HepG2 (cell line): Measurements from ENCODE around the gene LARP1B. TPM values are rescaled to one million over a fixed set of nuclear protein-coding genes. Genes with fewer than 3 reads are reported as not detected.
"Not testable (repeated sequence)": the region's sequence is repeated elsewhere in the genome, so short reads cannot be mapped to it uniquely, and the experiment has no call there.

Source experiments
- ATAC-seq: fragments of 200-7000 bp; cut with Tn5 transposase; 3 replicates; pipeline ENCODE4 v1.9.1; 2020; ENCODE audit warnings: mild to moderate bottlenecking, moderate library complexity
- BruUV-seq: library from RNA; stranded (reverse); fragments of 400-500 nt; replicated peaks from 2 replicates; lab custom pipeline; 2021; lab: Mats Ljungman, UMichigan
- CTCF ChIA-PET: fragments of 300-600 bp; formaldehyde crosslinking; extraction: SDS; loops from one replicate; lab custom pipeline; 2021; ENCODE audit warnings: low total read pairs, inconsistent platforms, low intra/inter-chr PET ratio; lab: Yijun Ruan, JAX
- POLR2A ChIA-PET: fragments of 350-600 bp; sonication (Branson Sonifier 250); formaldehyde crosslinking; loops from one replicate; lab custom pipeline; 2020; ENCODE audit warnings: antibody characterized with exemption, inconsistent platforms; lab: Yijun Ruan, JAX
- DNase-seq: peaks from one replicate; pipeline ENCODE4 v3.0.0-alpha.2; 2015; ENCODE audit warnings: low spot score
- FAIRE-seq: peaks from 3 replicates; lab custom pipeline; 2011; peaks lifted over from hg19 to GRCh38; lab: Jason Lieb, UNC
- H2AFZ ChIP-seq: one replicate; pipeline ENCODE4 v1.6.1; 2011; ENCODE audit warnings: low read length, inconsistent platforms
- H3K27ac ChIP-seq: fragments of 300-600 bp; 3 replicates; pipeline ENCODE4 v1.8.0; 2011; ENCODE audit warnings: mixed run types, mild to moderate bottlenecking, mixed read lengths, low read length, inconsistent platforms; ENCODE audit not compliant: insufficient read depth; ENCODE audit errors: extremely low read length
- H3K27me3 ChIP-seq, 2 experiments: fragments of 200-600 bp in 1 of 2; 2 replicates in 1 of 2; 3 replicates in 1 of 2; pipeline versions ENCODE4 v1.6.0 to v1.8.0; 2011; ENCODE audit warnings: low read length in 2 of 2, mild to moderate bottlenecking in 2 of 2, moderate library complexity in 2 of 2, inconsistent platforms in 1 of 2; ENCODE audit not compliant: insufficient read depth in 2 of 2, control insufficient read depth in 1 of 2
- H3K36me3 ChIP-seq, 2 experiments: fragments of 200-600 bp in 1 of 2; replicated peaks in 1 of 2; 2 replicates in 1 of 2; 3 replicates in 1 of 2; pipeline versions ENCODE4 v1.5.1 to v1.8.0; 2011; ENCODE audit warnings: low read length in 2 of 2, inconsistent platforms in 1 of 2; ENCODE audit not compliant: insufficient read depth in 2 of 2, control insufficient read depth in 1 of 2
- H3K4me1 ChIP-seq: 2 replicates; pipeline ENCODE4 v1.5.1; 2012; ENCODE audit warnings: low read length, inconsistent platforms; ENCODE audit not compliant: insufficient read depth
- H3K4me2 ChIP-seq: 2 replicates; pipeline ENCODE4 v1.6.0; 2011; ENCODE audit warnings: low read depth, low read length, inconsistent platforms
- H3K4me3 ChIP-seq, 3 experiments: fragments of 200-600 bp in 1 of 3; sonication (generic), shearing (Covaris generic) in 1 of 3; replicated peaks in 1 of 3; 2 replicates each; pipeline ENCODE4 v1.5.1; 2011 to 2016; ENCODE audit warnings: low read length in 3 of 3, inconsistent platforms in 2 of 3, low read depth in 2 of 3, mild to moderate bottlenecking in 2 of 3, control low read depth in 1 of 3, mixed read lengths in 1 of 3; ENCODE audit not compliant: insufficient read depth in 1 of 3
- H3K79me2 ChIP-seq: one replicate; pipeline ENCODE4 v1.6.1; 2011; ENCODE audit warnings: low read length, inconsistent platforms; ENCODE audit not compliant: insufficient read depth
- H3K9ac ChIP-seq: 2 replicates; pipeline ENCODE4 v1.6.0; 2011; ENCODE audit warnings: mild to moderate bottlenecking, low read depth, low read length, inconsistent platforms; ENCODE audit not compliant: insufficient read depth
- H3K9me3 ChIP-seq: 2 replicates; pipeline ENCODE4 v1.5.1; 2012; ENCODE audit warnings: mild to moderate bottlenecking, low read length
- H4K20me1 ChIP-seq: 2 replicates; pipeline ENCODE4 v1.6.0; 2011; ENCODE audit warnings: inconsistent platforms, mild to moderate bottlenecking, low read length, moderate library complexity; ENCODE audit not compliant: insufficient read depth
- ATRX ChIP-seq: sonication (generic); formaldehyde crosslinking; IDR thresholded peaks from 2 replicates; pipeline ENCODE4 v1.4.0; 2020; ENCODE audit warnings: missing genetic modification reagents, borderline replicate concordance
- ELF3 ChIP-seq: IDR thresholded peaks from 2 replicates; pipeline ENCODE4 v1.6.1; 2016; ENCODE audit warnings: missing genetic modification reagents, missing compliant biosample characterization
- HNF1B ChIP-seq: sonication (generic); formaldehyde crosslinking; IDR thresholded peaks from 2 replicates; pipeline ENCODE4 v1.5.1; 2020; ENCODE audit warnings: mild to moderate bottlenecking, moderate library complexity, missing genetic modification reagents
- JUN ChIP-seq: sonication (generic); formaldehyde crosslinking; IDR thresholded peaks from 2 replicates; pipeline ENCODE4 v1.4.0; 2020; ENCODE audit warnings: mild to moderate bottlenecking, missing genetic modification reagents
- MBD4 ChIP-seq: IDR thresholded peaks from 2 replicates; pipeline ENCODE4 v1.6.1; 2012; ENCODE audit warnings: low read length, inconsistent platforms, borderline replicate concordance
- MTA3 ChIP-seq: sonication (generic); formaldehyde crosslinking; IDR thresholded peaks from 2 replicates; pipeline ENCODE4 v1.4.0; 2020; ENCODE audit warnings: missing genetic modification reagents
- NCOA1 ChIP-seq: sonication (generic); formaldehyde crosslinking; IDR thresholded peaks from 2 replicates; pipeline ENCODE4 v1.9.0; 2021; ENCODE audit warnings: missing genetic modification reagents
- PHF8 ChIP-seq: sonication (generic); formaldehyde crosslinking; IDR thresholded peaks from 2 replicates; pipeline ENCODE4 v1.5.0; 2020; ENCODE audit warnings: missing genetic modification reagents
- SP4 ChIP-seq: sonication (generic); formaldehyde crosslinking; IDR thresholded peaks from 2 replicates; pipeline ENCODE4 v1.8.1; 2023; ENCODE audit warnings: mild to moderate bottlenecking, missing genetic modification reagents
- SRSF1 ChIP-seq: fragments of 200-400 bp; formaldehyde crosslinking; optimal IDR thresholded peaks from 2 replicates; pipeline ENCODE3; 2017; ENCODE audit warnings: mild to moderate bottlenecking, low read depth, low read length, moderate library complexity
- TBP ChIP-seq: sonication (generic); formaldehyde crosslinking; IDR thresholded peaks from 2 replicates; pipeline ENCODE4 v1.5.0; 2020; ENCODE audit warnings: missing genetic modification reagents
- ZNF101 ChIP-seq: sonication (generic); formaldehyde crosslinking; IDR thresholded peaks from 2 replicates; pipeline ENCODE4 v1.4.0; 2020; ENCODE audit warnings: mild to moderate bottlenecking, low read depth, missing genetic modification reagents, borderline replicate concordance
- ZNF510 ChIP-seq: sonication (generic); formaldehyde crosslinking; IDR thresholded peaks from 2 replicates; pipeline ENCODE4 v1.4.0; 2020; ENCODE audit warnings: low read depth, mild to moderate bottlenecking, missing genetic modification reagents
- ZNF639 ChIP-seq: conservative IDR thresholded peaks from 2 replicates; pipeline ENCODE4 v1.6.1; 2018; ENCODE audit warnings: missing genetic modification reagents
- WGBS: methylation state at CpG from one replicate; pipeline ENCODE4 v1.1.6; 2017; ENCODE audit warnings: low lambda C conversion rate; 5-methylcytosine and 5-hydroxymethylcytosine counted together
- in situ Hi-C: cut with HindIII; loops from 2 replicates; pipeline ENCODE4 v1.10.0; 2017; ENCODE audit warnings: low pct_unique_long_range_greater_than_20kb; ENCODE audit not compliant: extremely low pct_ligation_motif_present
- intact Hi-C: fragments of 100-400 bp; cut with micrococcal nuclease; formaldehyde crosslinking; loops from one replicate; pipeline ENCODE4 v1.10.0; 2022; ENCODE audit not compliant: unreplicated experiment
- polyA plus RNA-seq, 8 experiments: library from polyadenylated mRNA; depleted of rRNA in 3 of 8; stranded (reverse) in 7 of 8; unstranded in 1 of 8; fragments of >200 nt; fragmentation: Illumina TruSeq in 4 of 8; extraction: Trizol in 4 of 8; gene quantifications; 2 replicates each; pipeline versions ENCODE4 v1.2.1 to v1.2.3, GENCODE V29; 2011 to 2016; ENCODE audit warnings: low read depth in 4 of 8, missing spikeins in 1 of 8, mixed read lengths in 1 of 8; ENCODE audit not compliant: insufficient read depth in 1 of 8
- total RNA-seq, 5 experiments: library from RNA; depleted of rRNA; stranded (reverse); fragments of >200 nt; fragmentation: Illumina TruSeq; extraction: Trizol; gene quantifications; 2 replicates each; pipeline ENCODE4 v1.2.3, GENCODE V29; 2016; ENCODE audit warnings: low read depth in 1 of 5

The LARP1B gene
- total and polyA plus RNA-seq, 2 of the 13 experiments (the other 11 are each of a cell fraction or from before 2014, with no cell fraction given) = 19.2 to 52.7 TPM

DNA sequence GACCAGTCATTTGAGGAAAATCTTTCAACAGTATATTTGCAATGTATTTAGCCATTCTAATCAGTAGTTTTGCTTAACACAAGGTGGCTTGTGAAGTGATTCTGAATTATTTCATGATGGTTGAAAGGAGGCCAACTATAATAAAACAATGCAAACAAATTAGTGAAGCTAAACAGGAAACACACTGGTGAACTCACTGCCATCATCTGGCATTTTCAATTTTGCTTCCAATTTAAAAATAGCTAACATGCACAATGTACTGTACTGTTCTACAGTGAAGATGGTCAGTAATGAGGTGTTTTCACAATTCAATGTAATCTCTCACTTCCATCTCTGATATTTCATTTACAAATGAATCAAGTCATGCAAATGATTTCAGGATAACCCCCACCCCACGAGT is 195.4 kb downstream of the LARP1B start:
- in situ Hi-C loops (no loop called here), intact Hi-C loops (no loop called here)
- FAIRE-seq (no peak), DNase-seq (no peak), ATAC-seq (no peak)
- H3K27me3 ChIP-seq = no peaks in the 10 kb centered on the region; a peak in 2 of 5 replicates
- H3K79me2 ChIP-seq = no peaks in the 10 kb centered on the region
- no peaks in the 10 kb centered on the region for H3K9me3 ChIP-seq
- no TSS peak for BruUV-seq
- H3K9ac ChIP-seq = no peak overlapping the region
- no peak for TF ChIP-seq SP4
- no peak for TF ChIP-seq HNF1B (CRISPR knock-in tag)
- TF ChIP-seq JUN (CRISPR knock-in tag) = no peak
- TF ChIP-seq MBD4 = no peak
- no peak for TF ChIP-seq TBP (CRISPR knock-in tag)
- no peak for TF ChIP-seq SRSF1
- no peak for TF ChIP-seq NCOA1 (CRISPR knock-in tag)
- no peak for TF ChIP-seq ZNF101 (CRISPR knock-in tag)
- TF ChIP-seq PHF8 (CRISPR knock-in tag) = no peak
- TF ChIP-seq ELF3 = no peak
- TF ChIP-seq ATRX (CRISPR knock-in tag) = no peak
- no peak for TF ChIP-seq MTA3
- TF ChIP-seq ZNF510 (CRISPR knock-in tag) = no peak
- TF ChIP-seq ZNF639 (CRISPR knock-in tag) = no peak
- H3K27ac ChIP-seq = no peak overlapping the region
- no peak overlapping the region for H3K4me3 ChIP-seq
- no peaks in the 10 kb centered on the region for H3K36me3 ChIP-seq
- H3K4me1 ChIP-seq = no peaks in the 10 kb centered on the region
- POLR2A ChIA-PET = no interaction called here
- CTCF ChIA-PET = no interaction called here
- WGBS = 0% methylated on average over 1 of the region's 1 CpG
- H3K4me2 ChIP-seq = no peak overlapping the region
- no peak overlapping the region for H2AFZ ChIP-seq
- no peaks in the 10 kb centered on the region for H4K20me1 ChIP-seq

DNA sequence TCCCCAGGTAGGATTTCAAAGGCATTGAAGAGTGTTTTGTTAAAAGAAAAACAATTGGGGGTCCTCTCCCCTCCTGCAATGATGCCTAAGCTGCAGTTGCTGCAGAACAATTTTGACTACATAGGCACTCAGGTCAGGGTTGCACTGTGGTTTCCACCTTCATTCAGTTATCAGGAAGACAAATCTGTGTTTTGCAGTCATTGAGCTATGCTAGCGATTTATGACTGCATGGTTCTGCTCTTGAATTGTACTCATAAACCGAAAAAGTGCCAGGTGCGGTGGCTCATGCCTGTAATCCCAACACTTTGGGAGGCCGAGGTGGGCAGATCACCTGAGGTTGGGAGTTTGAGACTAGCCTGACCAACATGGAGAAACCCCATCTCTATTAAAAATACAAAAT is 197.1 kb downstream of the LARP1B start:
- H3K9ac ChIP-seq, H3K36me3 ChIP-seq, POLR2A ChIA-PET, CTCF ChIA-PET, H3K9me3 ChIP-seq, H3K4me1 ChIP-seq, H3K4me3 ChIP-seq, H3K27ac ChIP-seq, ATAC-seq, H4K20me1 ChIP-seq, H3K79me2 ChIP-seq, H3K27me3 ChIP-seq, DNase-seq, H3K4me2 ChIP-seq, H2AFZ ChIP-seq, BruUV-seq, in situ Hi-C loops, intact Hi-C loops, FAIRE-seq: not testable (repeated sequence)
- WGBS = 52% methylated on average over 4 of the region's 4 CpGs
